IMR-90 (cell line): ENCODE measurements around the gene GCK. TPM values are rescaled to one million over a fixed set of nuclear protein-coding genes. Genes with fewer than 3 reads are reported as not detected.

Experiments used
- ATAC-seq: fragments of 200-7000 bp; cut with Tn5 transposase; 2 replicates; pipeline ENCODE4 v1.9.1; 2020; ENCODE audit warnings: low read depth, mild to moderate bottlenecking, moderate library complexity
- BruUV-seq: library from RNA; stranded (reverse); fragments of 400-500 nt; replicated peaks from 2 replicates; lab custom pipeline; 2021; lab: Mats Ljungman, UMichigan
- CTCF ChIA-PET: fragments of 300-600 bp; formaldehyde crosslinking; extraction: SDS; loops from one replicate; lab custom pipeline; 2021; ENCODE audit warnings: antibody characterized with exemption; lab: Yijun Ruan, JAX
- POLR2A ChIA-PET: fragments of 300-600 bp; sonication (Branson Sonifier 250); formaldehyde crosslinking; loops from one replicate; lab custom pipeline; 2022; ENCODE audit warnings: antibody characterized with exemption; ENCODE audit not compliant: unreplicated experiment; lab: Charles Lee
- DNase-seq: peaks from one replicate; pipeline ENCODE4 v3.0.0; 2013
- H2AFZ ChIP-seq: replicated peaks from 2 replicates; pipeline ENCODE3; 2013; ENCODE audit warnings: low read length, mild to moderate bottlenecking; ENCODE audit not compliant: poor library complexity
- H2AK5ac ChIP-seq: 2 replicates; pipeline ENCODE4 v1.6.1; 2013; ENCODE audit warnings: low read depth, low read length, inconsistent platforms
- H2AK9ac ChIP-seq: replicated peaks from 2 replicates; pipeline ENCODE3; 2013; ENCODE audit warnings: mild to moderate bottlenecking, low read depth, low read length, moderate library complexity; ENCODE audit not compliant: poor library complexity
- H2BK120ac ChIP-seq: 2 replicates; pipeline ENCODE4 v1.6.1; 2013; ENCODE audit warnings: low read depth, low read length, inconsistent platforms
- H2BK15ac ChIP-seq: 3 replicates; pipeline ENCODE4 v1.6.1; 2013; ENCODE audit warnings: low read depth, low read length, inconsistent platforms
- H2BK20ac ChIP-seq: 2 replicates; pipeline ENCODE4 v1.6.1; 2013; ENCODE audit warnings: low read depth, mild to moderate bottlenecking, inconsistent platforms, low read length, moderate library complexity
- H2BK5ac ChIP-seq: 2 replicates; pipeline ENCODE4 v1.6.1; 2013; ENCODE audit warnings: mild to moderate bottlenecking, low read depth, low read length, inconsistent platforms; ENCODE audit not compliant: poor library complexity, severe bottlenecking
- H3K14ac ChIP-seq: replicated peaks from 2 replicates; pipeline ENCODE4 v1.6.1; 2013; ENCODE audit warnings: low read depth, low read length, inconsistent platforms
- H3K18ac ChIP-seq: 2 replicates; pipeline ENCODE4 v1.6.1; 2013; ENCODE audit warnings: low read depth, low read length, control low read depth
- H3K23ac ChIP-seq: 2 replicates; pipeline ENCODE4 v1.6.1; 2013; ENCODE audit warnings: low read depth, low read length, inconsistent platforms
- H3K27ac ChIP-seq: 2 replicates; pipeline ENCODE4 v1.5.1; 2013; ENCODE audit warnings: mild to moderate bottlenecking, control low read depth, low read length; ENCODE audit not compliant: insufficient read depth
- H3K27me3 ChIP-seq: 2 replicates; pipeline ENCODE4 v1.6.1; 2013; ENCODE audit warnings: low read length; ENCODE audit not compliant: control insufficient read depth, insufficient read depth
- H3K36me3 ChIP-seq: 2 replicates; pipeline ENCODE4 v1.6.1; 2013; ENCODE audit warnings: low read length, mixed read lengths; ENCODE audit not compliant: control insufficient read depth, insufficient read depth
- H3K4ac ChIP-seq: 2 replicates; pipeline ENCODE4 v1.6.1; 2013; ENCODE audit warnings: low read depth, low read length, inconsistent platforms
- H3K4me1 ChIP-seq: 2 replicates; pipeline ENCODE4 v1.6.1; 2013; ENCODE audit warnings: low read length, mixed read lengths; ENCODE audit not compliant: control insufficient read depth, insufficient read depth
- H3K4me2 ChIP-seq: 2 replicates; pipeline ENCODE4 v1.6.1; 2013; ENCODE audit warnings: low read depth, mild to moderate bottlenecking, control low read depth, low read length, moderate library complexity
- H3K4me3 ChIP-seq: 2 replicates; pipeline ENCODE4 v1.5.1; 2013; ENCODE audit warnings: low read depth, mild to moderate bottlenecking, control low read depth, low read length, moderate library complexity; ENCODE audit not compliant: insufficient read depth
- H3K56ac ChIP-seq: 2 replicates; pipeline ENCODE4 v1.6.1; 2013; ENCODE audit warnings: low read length, inconsistent platforms; ENCODE audit not compliant: insufficient read depth; ENCODE audit errors: extremely low read depth
- H3K79me1 ChIP-seq, 2 experiments: 2 replicates each; pipeline ENCODE4 v1.6.1; 2013; ENCODE audit warnings: low read length in 2 of 2, inconsistent platforms in 1 of 2, low read depth in 1 of 2
- H3K9ac ChIP-seq: 2 replicates; pipeline ENCODE4 v1.6.1; 2013; ENCODE audit warnings: low read depth, low read length, control low read depth
- H3K9me1 ChIP-seq: 2 replicates; pipeline ENCODE4 v1.6.1; 2013; ENCODE audit warnings: low read length, inconsistent platforms; ENCODE audit not compliant: insufficient read depth
- H3K9me3 ChIP-seq: 2 replicates; pipeline ENCODE4 v1.6.1; 2013; ENCODE audit warnings: low read length; ENCODE audit not compliant: control insufficient read depth, insufficient read depth
- H4K20me1 ChIP-seq: 2 replicates; pipeline ENCODE4 v1.6.1; 2013; ENCODE audit warnings: low read length, inconsistent platforms; ENCODE audit not compliant: insufficient read depth
- H4K5ac ChIP-seq: 2 replicates; pipeline ENCODE4 v1.6.1; 2013; ENCODE audit warnings: mild to moderate bottlenecking, low read depth, low read length, control low read depth
- H4K8ac ChIP-seq, 2 experiments: 2 replicates each; pipeline ENCODE4 v1.6.1; 2013; ENCODE audit warnings: low read depth in 2 of 2, low read length in 2 of 2, control low read depth in 1 of 2, inconsistent platforms in 1 of 2
- H4K91ac ChIP-seq: 2 replicates; pipeline ENCODE4 v1.6.1; 2013; ENCODE audit warnings: low read depth, low read length, inconsistent platforms; ENCODE audit not compliant: insufficient read depth
- BHLHE40 ChIP-seq: fragments of 150-350 bp; IDR thresholded peaks from 2 replicates; pipeline ENCODE4 v1.6.1; 2016; ENCODE audit warnings: mild to moderate bottlenecking, low read depth, low read length
- CEBPB ChIP-seq: IDR thresholded peaks from 2 replicates; pipeline ENCODE4 v1.6.1; 2012; ENCODE audit warnings: low read depth, low read length, improper control_type of control experiment
- CHD1 ChIP-seq: IDR thresholded peaks from 2 replicates; pipeline ENCODE4 v1.6.1; 2012; ENCODE audit warnings: low read depth, low read length, improper control_type of control experiment
- FOS ChIP-seq: fragments of 150-350 bp; IDR thresholded peaks from 2 replicates; pipeline ENCODE4 v1.6.1; 2016; ENCODE audit warnings: low read depth, low read length
- MAFK ChIP-seq: IDR thresholded peaks from 2 replicates; pipeline ENCODE4 v1.6.1; 2012; ENCODE audit warnings: low read depth, low read length, improper control_type of control experiment
- MAZ ChIP-seq: IDR thresholded peaks from 2 replicates; pipeline ENCODE4 v1.6.1; 2012; ENCODE audit warnings: low read depth, mild to moderate bottlenecking, low read length, improper control_type of control experiment, moderate library complexity, borderline replicate concordance
- MXI1 ChIP-seq: IDR thresholded peaks from 2 replicates; pipeline ENCODE4 v1.6.1; 2012; ENCODE audit warnings: low read depth, mild to moderate bottlenecking, low read length, moderate library complexity, borderline replicate concordance
- NFE2L2 ChIP-seq: fragments of 150-350 bp; IDR thresholded peaks from 2 replicates; pipeline ENCODE4 v1.6.1; 2016; ENCODE audit warnings: low read depth, mild to moderate bottlenecking, low read length
- POLR2A ChIP-seq: IDR thresholded peaks from 2 replicates; pipeline ENCODE4 v1.6.1; 2012; ENCODE audit warnings: mild to moderate bottlenecking, low read depth, low read length
- RAD21 ChIP-seq: IDR thresholded peaks from 2 replicates; pipeline ENCODE4 v1.6.1; 2012; ENCODE audit warnings: low read length, improper control_type of control experiment
- RCOR1 ChIP-seq: IDR thresholded peaks from 2 replicates; pipeline ENCODE4 v1.6.1; 2012; ENCODE audit warnings: mild to moderate bottlenecking, low read length, improper control_type of control experiment; ENCODE audit not compliant: insufficient replicate concordance
- RFX5 ChIP-seq: IDR thresholded peaks from 2 replicates; pipeline ENCODE4 v1.8.0; 2012; ENCODE audit warnings: low read depth, mild to moderate bottlenecking, low read length, moderate library complexity
- SMC3 ChIP-seq: fragments of 150-350 bp; IDR thresholded peaks from 2 replicates; pipeline ENCODE4 v1.6.1; 2016; ENCODE audit warnings: low read depth, mild to moderate bottlenecking, antibody characterized with exemption, low read length, moderate library complexity
- WGBS, 2 experiments: methylation state at CpG; one replicate each; pipeline versions ENCODE4 v1.1.5 to v1.1.7; 2013; ENCODE audit warnings: missing lambda C conversion rate in 2 of 2; ENCODE audit not compliant: insufficient read length in 1 of 2; ENCODE audit errors: extremely low coverage in 2 of 2; 5-methylcytosine and 5-hydroxymethylcytosine counted together
- dilution Hi-C: fragments of 300-500 bp; cut with HindIII; formaldehyde crosslinking; loops from one replicate; pipeline ENCODE4 v1.14.3; 2018; ENCODE audit warnings: low sequenced_read_pairs; ENCODE audit not compliant: unreplicated experiment
- in situ Hi-C: fragments of 300-500 bp; cut with MboI; formaldehyde crosslinking; loops from 3 replicates; pipeline ENCODE4 v1.14.3; 2019; ENCODE audit warnings: low sequenced_read_pairs, inconsistent platforms, mixed read lengths
- intact Hi-C: fragments of 100-400 bp; cut with micrococcal nuclease; formaldehyde crosslinking; loops from 2 replicates; pipeline ENCODE4 v1.10.0; 2022
- polyA plus RNA-seq, 3 experiments: library from polyadenylated mRNA; depleted of rRNA; stranded (reverse); fragments of >200 nt; gene quantifications; 2 replicates each; pipeline ENCODE4 v1.2.3, GENCODE V29; 2012; ENCODE audit warnings: low replicate concordance in 1 of 3
- total RNA-seq: library from RNA; depleted of rRNA; stranded (reverse); fragments of >200 nt; gene quantifications from 2 replicates; pipeline ENCODE4 v1.2.3, GENCODE V29; 2012
- TF ChIP-seq, protein P1 (sequence below): fragments of 150-350 bp; IDR thresholded peaks from 2 replicates; pipeline ENCODE4 v1.6.1; 2017; ENCODE audit warnings: mild to moderate bottlenecking, antibody characterized with exemption, low read length, low read depth
- TF ChIP-seq, protein P2 (sequence below): conservative IDR thresholded peaks from 2 replicates; pipeline ENCODE4 v1.5.1; 2012; ENCODE audit warnings: mild to moderate bottlenecking, low read depth, low read length, improper control_type of control experiment
- TF ChIP-seq, protein P3 (sequence below): fragments of 150-350 bp; IDR thresholded peaks from 2 replicates; pipeline ENCODE4 v1.6.1; 2016; ENCODE audit warnings: low read depth, mild to moderate bottlenecking, low read length, moderate library complexity, borderline replicate concordance

The GCK gene
- total and polyA plus RNA-seq, 2 of the 4 experiments (the other 2 are of a cell fraction) = 0.14 to 0.18 TPM

DNA sequence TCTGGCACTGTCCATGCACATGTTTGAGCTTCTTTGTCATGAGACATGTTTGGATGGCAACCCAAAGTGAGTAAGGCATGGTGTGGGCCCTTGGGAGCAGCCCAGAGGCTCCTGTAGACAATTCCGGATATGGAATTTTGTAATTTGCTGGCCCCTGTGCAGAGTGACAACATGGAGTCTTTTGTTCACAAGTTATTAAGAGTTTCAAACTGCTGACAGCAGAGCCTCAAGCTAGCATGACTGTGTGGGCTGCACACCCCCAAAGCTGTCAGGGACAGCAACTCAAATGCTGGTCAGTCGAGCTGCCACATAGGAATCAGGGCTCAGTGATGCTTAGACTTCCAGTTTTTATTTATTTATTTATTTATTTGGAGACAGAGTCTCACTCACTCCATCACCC is 41.1 kb downstream of the GCK start:
- Histone ChIP-seq H2AK9ac (no peak overlapping the region), H2BK20ac (no peak overlapping the region), H3K4me3 (no peak overlapping the region), H4K20me1 (no peaks in the 10 kb centered on the region), H3K27me3 (peaks cover 37% of the 10 kb centered on the region), H3K56ac (no peak overlapping the region), H2BK15ac (no peak overlapping the region), H4K5ac (no peak overlapping the region), H3K18ac (no peak overlapping the region), H3K9ac (no peak overlapping the region), H3K4me1 (peaks cover 10% of the 10 kb centered on the region; the same call in 1 of the 2 replicates), H2AFZ (no peak overlapping the region), H3K36me3 (no peaks in the 10 kb centered on the region), H3K4ac (no peak overlapping the region), H2AK5ac (no peak overlapping the region), H3K4me2 (no peak overlapping the region), H2BK120ac (no peak overlapping the region), H2BK5ac (no peak overlapping the region), H3K9me1 (peaks cover 3% of the 10 kb centered on the region; the same call in 1 of the 2 replicates), H4K91ac (no peak overlapping the region), H3K9me3 (no peaks in the 10 kb centered on the region), H3K79me1 (no peaks in the 10 kb centered on the region), H4K8ac (no peak overlapping the region), H3K14ac (no peak overlapping the region), H3K27ac (no peak overlapping the region), H3K23ac (no peak overlapping the region)
- no TSS peak for BruUV-seq
- ATAC-seq = no peak
- in situ Hi-C loops (no loop called here), dilution Hi-C loops (no loop called here), intact Hi-C loops (no loop called here)
- WGBS, 2 experiments = 83% methylated on average over 1 of the region's 2 CpGs; no CpG with 5 or more reads in 1 of the 2 experiments
- no peak for DNase-seq
- ChIA-PET CTCF (no interaction called here), POLR2A (no interaction called here)
- TF ChIP-seq CEBPB (no peak), POLR2A (no peak), MAFK (no peak), RFX5 (no peak), RCOR1 (no peak), BHLHE40 (no peak), RAD21 (no peak), CHD1 (no peak), FOS (no peak), MXI1 (no peak), MAZ (no peak), SMC3 (no peak), NFE2L2 (no peak)
- TF ChIP-seq, protein P1, sequence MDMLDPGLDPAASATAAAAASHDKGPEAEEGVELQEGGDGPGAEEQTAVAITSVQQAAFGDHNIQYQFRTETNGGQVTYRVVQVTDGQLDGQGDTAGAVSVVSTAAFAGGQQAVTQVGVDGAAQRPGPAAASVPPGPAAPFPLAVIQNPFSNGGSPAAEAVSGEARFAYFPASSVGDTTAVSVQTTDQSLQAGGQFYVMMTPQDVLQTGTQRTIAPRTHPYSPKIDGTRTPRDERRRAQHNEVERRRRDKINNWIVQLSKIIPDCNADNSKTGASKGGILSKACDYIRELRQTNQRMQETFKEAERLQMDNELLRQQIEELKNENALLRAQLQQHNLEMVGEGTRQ = no peak
- TF ChIP-seq, protein P2, sequence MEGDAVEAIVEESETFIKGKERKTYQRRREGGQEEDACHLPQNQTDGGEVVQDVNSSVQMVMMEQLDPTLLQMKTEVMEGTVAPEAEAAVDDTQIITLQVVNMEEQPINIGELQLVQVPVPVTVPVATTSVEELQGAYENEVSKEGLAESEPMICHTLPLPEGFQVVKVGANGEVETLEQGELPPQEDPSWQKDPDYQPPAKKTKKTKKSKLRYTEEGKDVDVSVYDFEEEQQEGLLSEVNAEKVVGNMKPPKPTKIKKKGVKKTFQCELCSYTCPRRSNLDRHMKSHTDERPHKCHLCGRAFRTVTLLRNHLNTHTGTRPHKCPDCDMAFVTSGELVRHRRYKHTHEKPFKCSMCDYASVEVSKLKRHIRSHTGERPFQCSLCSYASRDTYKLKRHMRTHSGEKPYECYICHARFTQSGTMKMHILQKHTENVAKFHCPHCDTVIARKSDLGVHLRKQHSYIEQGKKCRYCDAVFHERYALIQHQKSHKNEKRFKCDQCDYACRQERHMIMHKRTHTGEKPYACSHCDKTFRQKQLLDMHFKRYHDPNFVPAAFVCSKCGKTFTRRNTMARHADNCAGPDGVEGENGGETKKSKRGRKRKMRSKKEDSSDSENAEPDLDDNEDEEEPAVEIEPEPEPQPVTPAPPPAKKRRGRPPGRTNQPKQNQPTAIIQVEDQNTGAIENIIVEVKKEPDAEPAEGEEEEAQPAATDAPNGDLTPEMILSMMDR = no peak
- TF ChIP-seq, protein P3, sequence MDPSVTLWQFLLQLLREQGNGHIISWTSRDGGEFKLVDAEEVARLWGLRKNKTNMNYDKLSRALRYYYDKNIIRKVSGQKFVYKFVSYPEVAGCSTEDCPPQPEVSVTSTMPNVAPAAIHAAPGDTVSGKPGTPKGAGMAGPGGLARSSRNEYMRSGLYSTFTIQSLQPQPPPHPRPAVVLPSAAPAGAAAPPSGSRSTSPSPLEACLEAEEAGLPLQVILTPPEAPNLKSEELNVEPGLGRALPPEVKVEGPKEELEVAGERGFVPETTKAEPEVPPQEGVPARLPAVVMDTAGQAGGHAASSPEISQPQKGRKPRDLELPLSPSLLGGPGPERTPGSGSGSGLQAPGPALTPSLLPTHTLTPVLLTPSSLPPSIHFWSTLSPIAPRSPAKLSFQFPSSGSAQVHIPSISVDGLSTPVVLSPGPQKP = no peak
